CD14-positive monocyte (primary cell): Measurements from ENCODE around the gene GRAMD1A. TPM values are rescaled to one million over a fixed set of nuclear protein-coding genes. Genes with fewer than 3 reads are reported as not detected.

Source experiments
- DNase-seq, 3 donors: peaks; one replicate each; pipeline ENCODE4 v3.0.0-alpha.2; 2011 to 2022
- H2AFZ ChIP-seq: 2 replicates; pipeline ENCODE4 v1.6.0; 2012; ENCODE audit warnings: mild to moderate bottlenecking, low read depth, low read length, inconsistent platforms; ENCODE audit not compliant: insufficient read depth, poor library complexity, severe bottlenecking
- H3K27ac ChIP-seq, 2 donors: 1 replicate in 1 of 2; 2 replicates in 1 of 2; pipeline ENCODE4 v1.5.1; 2012 to 2013; ENCODE audit warnings: low read length in 2 of 2, control low read depth in 1 of 2, inconsistent platforms in 1 of 2, low read depth in 1 of 2, mild to moderate bottlenecking in 1 of 2
- H3K27me3 ChIP-seq, 2 donors: one replicate each; pipeline versions ENCODE4 v1.6.0 to v1.6.1; 2011 to 2013; ENCODE audit warnings: low read length in 2 of 2; ENCODE audit not compliant: control insufficient read depth in 2 of 2, insufficient read depth in 2 of 2
- H3K36me3 ChIP-seq, 2 donors: replicated peaks in 1 of 2; 1 replicate in 1 of 2; 2 replicates in 1 of 2; pipeline versions ENCODE4 v1.5.1 to v1.6.1; 2012 to 2013; ENCODE audit warnings: low read length in 2 of 2, control low read depth in 1 of 2, inconsistent platforms in 1 of 2, mild to moderate bottlenecking in 1 of 2; ENCODE audit not compliant: insufficient read depth in 2 of 2, control insufficient read depth in 1 of 2
- H3K4me1 ChIP-seq, 2 donors: 1 replicate in 1 of 2; 2 replicates in 1 of 2; pipeline versions ENCODE4 v1.5.1 to v1.6.1; 2012 to 2013; ENCODE audit warnings: low read length in 2 of 2, control low read depth in 1 of 2, inconsistent platforms in 1 of 2, mild to moderate bottlenecking in 1 of 2, moderate library complexity in 1 of 2; ENCODE audit not compliant: insufficient read depth in 2 of 2, control insufficient read depth in 1 of 2
- H3K4me2 ChIP-seq: replicated peaks from 2 replicates; pipeline ENCODE3; 2012; ENCODE audit warnings: low read length, moderate library complexity, mild to moderate bottlenecking; ENCODE audit not compliant: poor library complexity, severe bottlenecking; ENCODE audit errors: extremely low read depth
- H3K4me3 ChIP-seq, 3 experiments: fragments of 200-600 bp in 1 of 3; sonication (generic) in 1 of 3; replicated peaks in 1 of 3; 1 replicate in 2 of 3; 2 replicates in 1 of 3; pipeline ENCODE4 v1.5.1; 2011 to 2013; ENCODE audit warnings: low read length in 3 of 3, mild to moderate bottlenecking in 3 of 3, control low read depth in 2 of 3, low read depth in 2 of 3, inconsistent platforms in 1 of 3, moderate library complexity in 1 of 3
- H3K79me2 ChIP-seq: 2 replicates; pipeline ENCODE4 v1.6.0; 2012; ENCODE audit warnings: mild to moderate bottlenecking, control low read depth, inconsistent platforms, low read length, moderate library complexity; ENCODE audit not compliant: insufficient read depth
- H3K9ac ChIP-seq: 2 replicates; pipeline ENCODE4 v1.6.0; 2017; ENCODE audit warnings: low read length, mild to moderate bottlenecking; ENCODE audit not compliant: insufficient read depth, poor library complexity, severe bottlenecking
- H3K9me3 ChIP-seq, 2 donors: replicated peaks in 1 of 2; 1 replicate in 1 of 2; 2 replicates in 1 of 2; pipeline versions ENCODE4 v1.5.1 to v1.6.1; 2012 to 2013; ENCODE audit warnings: low read length in 2 of 2, control low read depth in 1 of 2; ENCODE audit not compliant: control insufficient read depth in 1 of 2, insufficient read depth in 1 of 2
- H4K20me1 ChIP-seq: 2 replicates; pipeline ENCODE4 v1.6.0; 2012; ENCODE audit warnings: mild to moderate bottlenecking, low read length, control low read depth, moderate library complexity; ENCODE audit not compliant: insufficient read depth
- H3K27ac Mint-ChIP-seq, 7 donors: one replicate each; pipeline ENCODE4 v1.8.0; 2020; ENCODE audit warnings: mild to moderate bottlenecking in 7 of 7, mixed read lengths in 7 of 7, moderate library complexity in 6 of 7, inconsistent platforms in 2 of 7
- H3K27me3 Mint-ChIP-seq, 3 donors: one replicate each; pipeline ENCODE4 v1.8.0; 2021 to 2022; ENCODE audit warnings: low read depth in 3 of 3, mild to moderate bottlenecking in 3 of 3, mixed read lengths in 3 of 3, moderate library complexity in 3 of 3, inconsistent platforms in 1 of 3
- H3K36me3 Mint-ChIP-seq, 2 donors: one replicate each; pipeline ENCODE4 v1.8.0; 2020; ENCODE audit warnings: mixed read lengths in 2 of 2, inconsistent platforms in 1 of 2, mild to moderate bottlenecking in 1 of 2
- H3K4me1 Mint-ChIP-seq: one replicate; pipeline ENCODE4 v1.8.0; 2020; ENCODE audit warnings: mild to moderate bottlenecking, mixed read lengths
- H3K4me3 Mint-ChIP-seq, 2 donors: one replicate each; pipeline ENCODE4 v1.8.0; 2020; ENCODE audit warnings: mild to moderate bottlenecking in 2 of 2, mixed read lengths in 2 of 2, moderate library complexity in 1 of 2
- H3K9me3 Mint-ChIP-seq, 7 donors: one replicate each; pipeline ENCODE4 v1.8.0; 2020 to 2022; ENCODE audit warnings: mixed read lengths in 7 of 7, mild to moderate bottlenecking in 6 of 7, moderate library complexity in 6 of 7, inconsistent platforms in 2 of 7
- whole genome bisulfite sequencing: methylation state at CpG from one replicate; pipeline ENCODE4 v1.1.5; 2013; ENCODE audit warnings: missing lambda C conversion rate; ENCODE audit not compliant: insufficient coverage; 5-methylcytosine and 5-hydroxymethylcytosine counted together
- intact Hi-C, 2 donors: fragments of 100-400 bp; cut with micrococcal nuclease; formaldehyde crosslinking; loops; one replicate each; pipeline versions ENCODE4 v1.15.0 to v1.15.1; 2023
- polyA plus RNA-seq, 3 donors: library from polyadenylated mRNA; depleted of rRNA in 1 of 3; unstranded in 2 of 3; stranded (reverse) in 1 of 3; fragments of 300-500 nt in 2 of 3; fragments of >200 nt in 1 of 3; fragmentation: Illumina TruSeq in 2 of 3; gene quantifications; 1 replicate in 2 of 3; 2 replicates in 1 of 3; pipeline ENCODE4 v1.2.3, GENCODE V29; 2012 to 2021
- TF ChIP-seq, protein P1 (sequence below): fragments of 200-600 bp; IDR thresholded peaks from one replicate; pipeline ENCODE4 v1.8.0; 2022; ENCODE audit warnings: antibody characterized with exemption, mild to moderate bottlenecking

The GRAMD1A gene
- polyA plus RNA-seq, 3 donors = 9.3 to 73.9 (median 15.1) TPM

DNA sequence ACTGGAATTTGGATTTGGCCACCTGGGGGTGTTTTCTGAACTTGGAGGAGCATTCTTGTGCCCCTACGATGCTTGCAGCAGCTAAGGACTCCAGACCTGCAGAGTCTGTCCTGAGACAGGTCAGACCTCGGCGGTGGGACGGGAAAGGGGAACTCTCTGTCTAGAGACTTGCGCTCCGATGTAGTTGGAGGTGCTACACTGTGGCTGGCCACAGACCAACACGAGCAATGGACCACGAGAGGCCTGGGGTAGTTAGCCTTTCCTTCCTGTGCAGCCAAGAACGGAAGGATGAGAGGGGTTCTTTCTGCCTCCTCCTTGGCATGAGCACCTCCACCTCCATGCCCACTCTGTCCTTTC is 5.9 kb upstream of the GRAMD1A start:
- no peaks in the 10 kb centered on the region for H3K79me2 ChIP-seq
- Mint-ChIP-seq H3K4me3 (no peak overlapping the region), H3K9me3 (peaks cover 0 to 8% (median 3%) of the 10 kb centered on the region in 7 donors), H3K36me3 (no peaks in the 10 kb centered on the region), H3K4me1 (peaks cover 43% of the 10 kb centered on the region), H3K27me3 (peaks cover 3 to 4% (median 3%) of the 10 kb centered on the region in 3 donors), H3K27ac (no peak overlapping the region)
- H3K27me3 ChIP-seq = no peaks in the 10 kb centered on the region
- H3K4me1 ChIP-seq = peaks cover 35 to 49% of the 10 kb centered on the region in 2 donors
- 39% methylated on average over 6 of the region's 9 CpGs for WGBS
- H3K36me3 ChIP-seq = no peaks in the 10 kb centered on the region
- no peak overlapping the region for H3K9ac ChIP-seq
- TF ChIP-seq, protein P1, sequence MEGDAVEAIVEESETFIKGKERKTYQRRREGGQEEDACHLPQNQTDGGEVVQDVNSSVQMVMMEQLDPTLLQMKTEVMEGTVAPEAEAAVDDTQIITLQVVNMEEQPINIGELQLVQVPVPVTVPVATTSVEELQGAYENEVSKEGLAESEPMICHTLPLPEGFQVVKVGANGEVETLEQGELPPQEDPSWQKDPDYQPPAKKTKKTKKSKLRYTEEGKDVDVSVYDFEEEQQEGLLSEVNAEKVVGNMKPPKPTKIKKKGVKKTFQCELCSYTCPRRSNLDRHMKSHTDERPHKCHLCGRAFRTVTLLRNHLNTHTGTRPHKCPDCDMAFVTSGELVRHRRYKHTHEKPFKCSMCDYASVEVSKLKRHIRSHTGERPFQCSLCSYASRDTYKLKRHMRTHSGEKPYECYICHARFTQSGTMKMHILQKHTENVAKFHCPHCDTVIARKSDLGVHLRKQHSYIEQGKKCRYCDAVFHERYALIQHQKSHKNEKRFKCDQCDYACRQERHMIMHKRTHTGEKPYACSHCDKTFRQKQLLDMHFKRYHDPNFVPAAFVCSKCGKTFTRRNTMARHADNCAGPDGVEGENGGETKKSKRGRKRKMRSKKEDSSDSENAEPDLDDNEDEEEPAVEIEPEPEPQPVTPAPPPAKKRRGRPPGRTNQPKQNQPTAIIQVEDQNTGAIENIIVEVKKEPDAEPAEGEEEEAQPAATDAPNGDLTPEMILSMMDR = no peak
- H3K27ac ChIP-seq = no peak overlapping the region
- peaks cover 0 to 8% of the 10 kb centered on the region in 2 donors for H3K9me3 ChIP-seq
- intact Hi-C loops = no loop called here
- H2AFZ ChIP-seq = no peak overlapping the region
- no peak for DNase-seq
- no peak overlapping the region for H3K4me2 ChIP-seq
- H3K4me3 ChIP-seq = no peak overlapping the region
- H4K20me1 ChIP-seq = no peaks in the 10 kb centered on the region

DNA sequence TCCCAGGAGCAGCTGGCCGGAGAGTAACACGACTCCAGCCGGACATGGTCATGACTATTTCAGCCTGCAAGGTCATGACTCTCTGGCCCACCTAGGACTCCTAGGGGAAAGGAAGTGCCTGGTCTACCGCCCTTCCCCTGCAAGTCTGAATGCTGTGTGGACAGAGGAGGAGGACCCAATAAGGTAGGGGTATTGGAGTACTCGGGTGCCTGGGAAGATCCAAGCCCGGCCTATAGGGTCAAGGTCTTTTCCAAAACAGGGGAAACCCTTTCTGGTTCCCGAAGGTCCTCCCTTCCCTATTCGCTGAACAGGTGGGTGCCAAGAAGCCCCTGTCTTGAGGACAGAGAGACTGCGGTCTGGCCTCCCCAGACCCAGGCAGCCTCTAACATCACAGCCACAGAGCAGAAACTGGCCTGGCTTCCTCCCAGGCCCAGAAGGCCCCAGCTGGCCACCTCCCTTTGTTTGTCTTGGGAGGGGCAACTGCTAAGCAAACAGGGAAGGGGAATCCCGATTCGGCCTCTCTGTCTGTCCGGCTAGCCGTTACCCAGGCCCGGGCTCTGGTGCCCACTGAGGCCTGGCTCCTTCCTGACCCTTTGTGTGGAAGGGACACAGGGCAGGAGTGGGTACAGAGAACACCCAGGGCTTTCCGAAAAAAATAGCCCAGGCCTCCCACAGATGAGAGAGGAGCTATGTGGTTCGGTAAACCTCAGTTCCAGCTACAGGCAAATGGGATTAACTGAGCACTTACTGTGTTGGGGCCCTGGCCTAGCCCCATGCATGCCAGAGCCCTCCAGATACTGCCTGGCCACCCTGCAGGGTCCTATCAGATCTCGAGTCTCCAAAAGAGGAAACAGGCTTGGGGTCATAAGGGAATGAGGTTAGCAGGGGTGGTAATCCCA is 5.2 kb upstream of the GRAMD1A start:
- Histone ChIP-seq H3K27ac (no peak overlapping the region), H3K4me2 (no peak overlapping the region), H3K4me3 (no peak overlapping the region), H2AFZ (no peak overlapping the region), H3K4me1 (peaks cover 41 to 51% of the 10 kb centered on the region in 2 donors), H4K20me1 (no peaks in the 10 kb centered on the region), H3K27me3 (no peaks in the 10 kb centered on the region), H3K79me2 (peaks cover 5% of the 10 kb centered on the region), H3K36me3 (no peaks in the 10 kb centered on the region), H3K9ac (no peak overlapping the region), H3K9me3 (peaks cover 0 to 8% of the 10 kb centered on the region in 2 donors)
- TF ChIP-seq, protein P1 = no peak
- H3K4me1 Mint-ChIP-seq = peaks cover 45% of the 10 kb centered on the region
- no peak overlapping the region for H3K4me3 Mint-ChIP-seq
- H3K9me3 Mint-ChIP-seq = peaks cover 0 to 8% (median 3%) of the 10 kb centered on the region in 7 donors
- intact Hi-C loops = no loop called here
- 90% methylated on average over 15 of the region's 17 CpGs for WGBS
- no peaks in the 10 kb centered on the region for H3K36me3 Mint-ChIP-seq
- no peak for DNase-seq
- H3K27me3 Mint-ChIP-seq = peaks cover 3 to 4% (median 3%) of the 10 kb centered on the region in 3 donors
- no peak overlapping the region for H3K27ac Mint-ChIP-seq
